B cell (primary cell): ENCODE data around the gene CAMK2B. TPM values are rescaled to one million over a fixed set of nuclear protein-coding genes. Genes with fewer than 3 reads are reported as not detected.

Experiments used
- ATAC-seq: fragments of 200-7000 bp; cut with Tn5 transposase; one replicate; pipeline ENCODE4 v1.10.0; 2021; ENCODE audit warnings: low read depth, mild to moderate bottlenecking, moderate number of reproducible peaks, moderate library complexity
- CTCF ChIA-PET: fragments of 350-600 bp; sonication (Branson Sonifier 250); formaldehyde crosslinking; loops from one replicate; lab custom pipeline; 2021; ENCODE audit warnings: antibody characterized with exemption, inconsistent platforms; lab: Charles Lee
- POLR2A ChIA-PET: fragments of 350-600 bp; sonication (Branson Sonifier 250); formaldehyde crosslinking; loops from one replicate; lab custom pipeline; 2021; ENCODE audit warnings: antibody characterized with exemption; lab: Charles Lee
- DNase-seq: peaks from one replicate; pipeline ENCODE4 v3.0.0; 2013
- H2AFZ ChIP-seq: 2 replicates; pipeline ENCODE4 v1.6.1; 2012; ENCODE audit warnings: mild to moderate bottlenecking, low read depth, low read length; ENCODE audit not compliant: insufficient read depth, poor library complexity, severe bottlenecking
- H3K27ac ChIP-seq, 2 donors: 1 replicate in 1 of 2; 2 replicates in 1 of 2; pipeline ENCODE4 v1.5.1; 2012 to 2013; ENCODE audit warnings: low read length in 2 of 2, mild to moderate bottlenecking in 2 of 2, moderate library complexity in 1 of 2
- H3K27me3 ChIP-seq, 4 experiments: fragments of 200-600 bp in 1 of 4; sonication (generic) in 1 of 4; replicated peaks in 1 of 4; 1 replicate in 2 of 4; 2 replicates in 2 of 4; pipeline versions ENCODE4 v1.6.1 to v1.7.0; 2013 to 2016; ENCODE audit warnings: low read length in 3 of 4, mild to moderate bottlenecking in 2 of 4, mixed read lengths in 1 of 4, moderate library complexity in 1 of 4; ENCODE audit not compliant: insufficient read depth in 4 of 4, control insufficient read depth in 3 of 4; ENCODE audit errors: control extremely low read depth in 1 of 4
- H3K36me3 ChIP-seq, 2 experiments: replicated peaks in 1 of 2; 1 replicate in 1 of 2; 2 replicates in 1 of 2; pipeline versions ENCODE4 v1.6.1 to v1.7.1; 2013; ENCODE audit warnings: low read length in 1 of 2; ENCODE audit not compliant: insufficient read depth in 2 of 2, control insufficient read depth in 1 of 2; ENCODE audit errors: control extremely low read depth in 1 of 2, extremely low read depth in 1 of 2
- H3K4me1 ChIP-seq, 2 donors: fragments of 200-600 bp in 1 of 2; sonication (generic) in 1 of 2; 1 replicate in 1 of 2; 2 replicates in 1 of 2; pipeline versions ENCODE4 v1.5.1 to v1.6.1; 2013 to 2017; ENCODE audit warnings: low read length in 2 of 2; ENCODE audit not compliant: control insufficient read depth in 2 of 2, insufficient read depth in 2 of 2
- H3K4me2 ChIP-seq: replicated peaks from 2 replicates; pipeline ENCODE3; 2012; ENCODE audit warnings: mild to moderate bottlenecking, low read depth, low read length; ENCODE audit not compliant: poor library complexity, severe bottlenecking
- H3K4me3 ChIP-seq, 5 experiments: fragments of 200-600 bp in 1 of 5; sonication (generic) in 1 of 5; 1 replicate in 3 of 5; 2 replicates in 2 of 5; pipeline versions ENCODE4 v1.5.1 to v1.7.0; 2011 to 2016; ENCODE audit warnings: low read length in 4 of 5, mild to moderate bottlenecking in 4 of 5, low read depth in 2 of 5, control low read depth in 1 of 5, moderate library complexity in 1 of 5; ENCODE audit not compliant: insufficient read depth in 1 of 5; ENCODE audit errors: control extremely low read depth in 1 of 5, extremely low read depth in 1 of 5
- H3K79me2 ChIP-seq: fragments of 200-600 bp; sonication (generic); one replicate; pipeline ENCODE4 v1.6.0; 2016; ENCODE audit warnings: low read length; ENCODE audit not compliant: control insufficient read depth, insufficient read depth
- H3K9ac ChIP-seq: fragments of 200-600 bp; sonication (generic); 2 replicates; pipeline ENCODE4 v1.6.1; 2017; ENCODE audit warnings: mild to moderate bottlenecking, low read length, moderate library complexity
- H3K9me3 ChIP-seq, 3 donors: one replicate each; pipeline versions ENCODE4 v1.6.1 to v1.7.1; 2013; ENCODE audit warnings: low read length in 2 of 3; ENCODE audit not compliant: control insufficient read depth in 2 of 3, insufficient read depth in 1 of 3; ENCODE audit errors: control extremely low read depth in 1 of 3
- H4K20me1 ChIP-seq: 2 replicates; pipeline ENCODE4 v1.6.0; 2012; ENCODE audit warnings: mild to moderate bottlenecking, low read length; ENCODE audit not compliant: insufficient read depth, control insufficient read depth, poor library complexity, severe bottlenecking
- H3K27ac Mint-ChIP-seq: one replicate; pipeline ENCODE4 v1.8.0; 2021; ENCODE audit warnings: mixed read lengths
- H3K27me3 Mint-ChIP-seq: one replicate; pipeline ENCODE4 v1.8.0; 2021; ENCODE audit warnings: mixed read lengths
- H3K4me1 Mint-ChIP-seq: one replicate; pipeline ENCODE4 v1.8.0; 2021; ENCODE audit warnings: mixed read lengths
- H3K4me3 Mint-ChIP-seq: one replicate; pipeline ENCODE4 v1.8.0; 2021; ENCODE audit warnings: mixed read lengths
- H3K9me3 Mint-ChIP-seq: one replicate; pipeline ENCODE4 v1.8.0; 2022; ENCODE audit warnings: mixed read lengths; ENCODE audit not compliant: insufficient read depth
- CTCF ChIP-seq: fragments of 200-600 bp; IDR thresholded peaks from one replicate; pipeline ENCODE4 v1.8.0; 2022; ENCODE audit warnings: antibody characterized with exemption, mild to moderate bottlenecking
- EZH2 ChIP-seq: IDR thresholded peaks from 2 replicates; pipeline ENCODE4 v1.6.1; 2012; ENCODE audit warnings: borderline replicate concordance, low read depth, mild to moderate bottlenecking, moderate library complexity, low read length; ENCODE audit not compliant: insufficient read depth, poor library complexity, severe bottlenecking
- WGBS: methylation state at CpG from one replicate; pipeline ENCODE4 v1.1.5; 2013; ENCODE audit warnings: missing lambda C conversion rate; ENCODE audit not compliant: insufficient coverage; 5-methylcytosine and 5-hydroxymethylcytosine counted together
- intact Hi-C: fragments of 100-400 bp; cut with micrococcal nuclease; formaldehyde crosslinking; loops from one replicate; pipeline ENCODE4 v1.10.0; 2022
- polyA plus RNA-seq: library from polyadenylated mRNA; depleted of rRNA; stranded (reverse); fragments of >200 nt; gene quantifications from 2 replicates; pipeline ENCODE4 v1.2.3, GENCODE V29; 2012
- total RNA-seq, 2 donors: library from RNA; stranded (reverse); fragments of 120-200 nt in 1 of 2; gene quantifications; 1 replicate in 1 of 2; 2 replicates in 1 of 2; pipeline versions ENCODE4 v1.2.3 to v1.2.4, GENCODE V29; 2013 to 2022

Gene CAMK2B
- total and polyA plus RNA-seq, 2 donors (not counting 1 experiment from before 2014, with no cell fraction given) = 0.42 TPM; not detected in 1

GRCh38 chr7:44318332-44318731, 7.1 kb downstream of the CAMK2B start:
- no peaks in the 10 kb centered on the region for H3K79me2 ChIP-seq
- Mint-ChIP-seq H3K27me3 (peaks cover 17% of the 10 kb centered on the region), H3K4me1 (no peaks in the 10 kb centered on the region), H3K27ac (no peak overlapping the region), H3K4me3 (no peak overlapping the region), H3K9me3 (peaks cover 2% of the 10 kb centered on the region)
- intact Hi-C loops = no loop called here
- no peak for TF ChIP-seq EZH2
- TF ChIP-seq CTCF = no peak
- POLR2A ChIA-PET = no interaction called here
- H3K27me3 ChIP-seq = peaks cover 0 to 20% (median 2%) of the 10 kb centered on the region in 4 experiments
- CTCF ChIA-PET = no interaction called here
- no peaks in the 10 kb centered on the region for H4K20me1 ChIP-seq
- no peak overlapping the region for H3K9ac ChIP-seq
- H2AFZ ChIP-seq = no peak overlapping the region
- no peak overlapping the region for H3K27ac ChIP-seq
- H3K4me2 ChIP-seq = no peak overlapping the region
- H3K9me3 ChIP-seq = no peaks in the 10 kb centered on the region
- DNase-seq = no peak
- H3K36me3 ChIP-seq = no peaks in the 10 kb centered on the region
- no peaks in the 10 kb centered on the region for H3K4me1 ChIP-seq
- 96% methylated on average over 2 of the region's 2 CpGs for WGBS
- no peak overlapping the region for H3K4me3 ChIP-seq
- ATAC-seq = no peak

GRCh38 chr7:44315301-44315903, 10.0 kb downstream of the CAMK2B start:
- intact Hi-C loops = no loop called here
- Histone ChIP-seq H3K9me3 (no peaks in the 10 kb centered on the region), H4K20me1 (no peaks in the 10 kb centered on the region), H3K4me3 (no peak overlapping the region), H3K9ac (no peak overlapping the region), H2AFZ (no peak overlapping the region), H3K79me2 (no peaks in the 10 kb centered on the region), H3K36me3 (no peaks in the 10 kb centered on the region), H3K27ac (no peak overlapping the region), H3K4me2 (no peak overlapping the region), H3K4me1 (peaks cover 0 to under 1% of the 10 kb centered on the region in 2 donors), H3K27me3 (peaks cover 0 to 28% (median 3%) of the 10 kb centered on the region in 4 experiments)
- WGBS = no CpG with 5 or more reads among the region's 3 CpGs
- Mint-ChIP-seq H3K9me3 (peaks cover 2% of the 10 kb centered on the region), H3K4me1 (no peaks in the 10 kb centered on the region), H3K27me3 (peaks cover 10% of the 10 kb centered on the region), H3K27ac (no peak overlapping the region), H3K4me3 (no peak overlapping the region)
- TF ChIP-seq CTCF (no peak), EZH2 (no peak)
- ATAC-seq = no peak
- no peak for DNase-seq
- POLR2A ChIA-PET = no interaction called here
- CTCF ChIA-PET = interaction anchor here (0.7 kb wide), 1 partner anchor 23 kb away, joined by 3 read pairs; no protein-coding TSS in a partner anchor
